ENCODE measurements around the gene GPR17.

GRCh38 chr2:127605691-127606263 lies 40.2 kb upstream of the GPR17 start:
- TF ChIP-seq POLR2AphosphoS5 (IDR thresholded peaks at IDR 0.05; ENCODE audit: low read depth, low read length) (no peak), TAF1 (IDR thresholded peaks at IDR 0.05; ENCODE audit: borderline replicate concordance, low read depth, low read length) (no peak)
